Measurements from ENCODE around the gene TBC1D16.

TBC1D16 gene

GRCh38 chr17:79942591-79943346, 92.9 kb downstream of the TBC1D16 start:
- TF ChIP-seq CTCF (conservative IDR thresholded peaks at IDR 0.05; ENCODE audit: low read depth, low read length): no peak
- Histone ChIP-seq H3K27ac (no peak overlapping the region), H4K20me1 (ENCODE audit: insufficient read depth) (no peaks in the 10 kb centered on the region), H3K4me1 (ENCODE audit: low read depth, poor library complexity, severe bottlenecking) (no peaks in the 10 kb centered on the region), H2AFZ (ENCODE audit: low read depth) (no peak overlapping the region), H3K36me3 (ENCODE audit: insufficient read depth) (no peaks in the 10 kb centered on the region), H3K9ac (no peak overlapping the region), H3K4me2 (no peak overlapping the region), H3K27me3 (ENCODE audit: insufficient read depth, low read depth) (no peaks in the 10 kb centered on the region; the same call in 1 of the 2 replicates), H3K4me3 (IDR thresholded peaks at IDR 0.05; ENCODE audit: insufficient read depth, low read depth, low read length) (no peak overlapping the region), H3K79me2 (ENCODE audit: insufficient read depth, low read depth) (no peaks in the 10 kb centered on the region)

- no peaks in the 10 kb centered on the region for H3K79me2 ChIP-seq (ENCODE audit: insufficient read depth, low read depth)
- H3K9ac ChIP-seq: no peak overlapping the region
- no peak overlapping the region for H2AFZ ChIP-seq (ENCODE audit: low read depth)
- no peaks in the 10 kb centered on the region for H3K36me3 ChIP-seq (ENCODE audit: insufficient read depth)
- no peak for TF ChIP-seq CTCF (conservative IDR thresholded peaks at IDR 0.05; ENCODE audit: low read depth, low read length)
- H3K27me3 ChIP-seq (ENCODE audit: insufficient read depth, low read depth): no peaks in the 10 kb centered on the region; the same call in 1 of the 2 replicates
- no peak overlapping the region for H3K4me3 ChIP-seq (IDR thresholded peaks at IDR 0.05; ENCODE audit: insufficient read depth, low read depth, low read length)
- no peaks in the 10 kb centered on the region for H4K20me1 ChIP-seq (ENCODE audit: insufficient read depth)
- H3K4me1 ChIP-seq (ENCODE audit: low read depth, poor library complexity, severe bottlenecking): no peaks in the 10 kb centered on the region
- no peak overlapping the region for H3K4me2 ChIP-seq
- no peak overlapping the region for H3K27ac ChIP-seq
Observed at GRCh38 chr17:79942011-79942405, 93.7 kb downstream of the TBC1D16 start.

- Histone ChIP-seq H3K27ac (no peak overlapping the region), H3K4me2 (no peak overlapping the region), H4K20me1 (ENCODE audit: insufficient read depth) (no peaks in the 10 kb centered on the region), H3K27me3 (ENCODE audit: insufficient read depth, low read depth) (no peaks in the 10 kb centered on the region; the same call in 1 of the 2 replicates), H2AFZ (ENCODE audit: low read depth) (no peak overlapping the region), H3K36me3 (ENCODE audit: insufficient read depth) (no peaks in the 10 kb centered on the region), H3K4me3 (IDR thresholded peaks at IDR 0.05; ENCODE audit: insufficient read depth, low read depth, low read length) (no peak overlapping the region), H3K4me1 (ENCODE audit: low read depth, poor library complexity, severe bottlenecking) (no peaks in the 10 kb centered on the region), H3K79me2 (ENCODE audit: insufficient read depth, low read depth) (no peaks in the 10 kb centered on the region), H3K9ac (no peak overlapping the region)
- TF ChIP-seq CTCF (conservative IDR thresholded peaks at IDR 0.05; ENCODE audit: low read depth, low read length): no peak
Observed at GRCh38 chr17:79941088-79942010, 94.3 kb downstream of the TBC1D16 start.

- Histone ChIP-seq H3K36me3 (ENCODE audit: insufficient read depth) (no peaks in the 10 kb centered on the region), H3K79me2 (ENCODE audit: insufficient read depth, low read depth) (no peaks in the 10 kb centered on the region), H3K9ac (no peak overlapping the region)
Observed at GRCh38 chr17:79940459-79941087, 95.1 kb downstream of the TBC1D16 start.

More at GRCh38 chr17:79940459-79941087, 95.1 kb downstream of the TBC1D16 start:
- TF ChIP-seq CTCF (conservative IDR thresholded peaks at IDR 0.05; ENCODE audit: low read depth, low read length): no peak
- no peak overlapping the region for H3K27ac ChIP-seq
- no peaks in the 10 kb centered on the region for H4K20me1 ChIP-seq (ENCODE audit: insufficient read depth)
- H3K4me2 ChIP-seq: no peak overlapping the region
- H3K4me1 ChIP-seq (ENCODE audit: low read depth, poor library complexity, severe bottlenecking): no peaks in the 10 kb centered on the region
- no peaks in the 10 kb centered on the region; the same call in 1 of the 2 replicates for H3K27me3 ChIP-seq (ENCODE audit: insufficient read depth, low read depth)
- no peak overlapping the region for H2AFZ ChIP-seq (ENCODE audit: low read depth)
- no peak overlapping the region for H3K4me3 ChIP-seq (IDR thresholded peaks at IDR 0.05; ENCODE audit: insufficient read depth, low read depth, low read length)

Data from KMS-11 (cell line).